ENCODE data around the gene AGAP3. TPM values are rescaled to one million over a fixed set of nuclear protein-coding genes. Genes with fewer than 3 reads are reported as not detected.

AGAP3 gene
- total and polyA plus RNA-seq, 5 donors from 2014 or later, result 1.9 to 24.7 (median 3.0) TPM

- H3K9me3 ChIP-seq (ENCODE audit: control insufficient read depth in 2 of 2, low read length in 2 of 2), result no peaks in the 10 kb centered on the region
- H3K9me3 Mint-ChIP-seq, result no peaks in the 10 kb centered on the region
- H3K36me3 ChIP-seq (ENCODE audit: control insufficient read depth, insufficient read depth, low read length), result peaks cover 3% of the 10 kb centered on the region
- peak overlapping the region in 1 of 3 donors; percentile 62 for H3K27ac Mint-ChIP-seq
- peaks cover 0 to 10% (median 7%) of the 10 kb centered on the region in 4 donors for H3K4me1 Mint-ChIP-seq
- no peak for ATAC-seq (ENCODE audit: low read depth in 2 of 2)
- no peaks in the 10 kb centered on the region for H3K27me3 ChIP-seq (ENCODE audit: control insufficient read depth, insufficient read depth, low read length)
- peaks cover 16% of the 10 kb centered on the region for H3K27me3 Mint-ChIP-seq
- H3K4me3 Mint-ChIP-seq, result no peak overlapping the region
- no peak overlapping the region for H3K27ac ChIP-seq (ENCODE audit: insufficient read depth, low read length, poor library complexity, severe bottlenecking)
- H3K36me3 Mint-ChIP-seq, result peaks cover 14% of the 10 kb centered on the region
- no peak for DNase-seq
- H3K4me1 ChIP-seq (ENCODE audit: control insufficient read depth, insufficient read depth, low read length, poor library complexity, severe bottlenecking), result no peaks in the 10 kb centered on the region
- no peak overlapping the region for H3K4me3 ChIP-seq (ENCODE audit: low read depth, low read length)
These were observed 37.0 kb downstream of the AGAP3 start for GRCh38 chr7:151123158-151123821.

- Histone ChIP-seq H3K27ac (ENCODE audit: insufficient read depth, low read length, poor library complexity, severe bottlenecking) (no peak overlapping the region), H3K36me3 (ENCODE audit: control insufficient read depth, insufficient read depth, low read length) (peaks cover 4% of the 10 kb centered on the region), H3K27me3 (ENCODE audit: control insufficient read depth, insufficient read depth, low read length) (no peaks in the 10 kb centered on the region), H3K4me1 (ENCODE audit: control insufficient read depth, insufficient read depth, low read length, poor library complexity, severe bottlenecking) (no peaks in the 10 kb centered on the region), H3K9me3 (ENCODE audit: control insufficient read depth in 2 of 2, low read length in 2 of 2) (no peaks in the 10 kb centered on the region), H3K4me3 (ENCODE audit: low read depth, low read length) (no peak overlapping the region)
- Mint-ChIP-seq H3K4me3 (no peak overlapping the region), H3K9me3 (no peaks in the 10 kb centered on the region), H3K4me1 (peaks cover 0 to 7% (median 7%) of the 10 kb centered on the region in 4 donors), H3K36me3 (peaks cover 14% of the 10 kb centered on the region), H3K27me3 (peaks cover 14% of the 10 kb centered on the region), H3K27ac (peak overlapping the region in 1 of 3 donors; percentile 62)
- ATAC-seq (ENCODE audit: low read depth in 2 of 2) (peak; percentile 89 to 91), DNase-seq (peak; percentile 69 to 81 (median 77))
These were observed 37.7 kb downstream of the AGAP3 start for GRCh38 chr7:151123822-151124464.

GRCh38 chr7:151124481-151124880, 38.2 kb downstream of the AGAP3 start:
- Histone ChIP-seq H3K4me3 (ENCODE audit: low read depth, low read length) (no peak overlapping the region), H3K27me3 (ENCODE audit: control insufficient read depth, insufficient read depth, low read length) (no peaks in the 10 kb centered on the region), H3K9me3 (ENCODE audit: control insufficient read depth in 2 of 2, low read length in 2 of 2) (no peaks in the 10 kb centered on the region), H3K4me1 (ENCODE audit: control insufficient read depth, insufficient read depth, low read length, poor library complexity, severe bottlenecking) (no peaks in the 10 kb centered on the region), H3K27ac (ENCODE audit: insufficient read depth, low read length, poor library complexity, severe bottlenecking) (no peak overlapping the region), H3K36me3 (ENCODE audit: control insufficient read depth, insufficient read depth, low read length) (peaks cover 4% of the 10 kb centered on the region)
- Mint-ChIP-seq H3K36me3 (peaks cover 14% of the 10 kb centered on the region), H3K4me1 (peaks cover 0 to 7% (median 6%) of the 10 kb centered on the region in 4 donors), H3K4me3 (no peak overlapping the region), H3K27me3 (peaks cover 8% of the 10 kb centered on the region), H3K27ac (no peak overlapping the region), H3K9me3 (no peaks in the 10 kb centered on the region)
- DNase-seq (no peak), ATAC-seq (ENCODE audit: low read depth in 2 of 2) (no peak)

- Histone ChIP-seq H3K4me1 (ENCODE audit: control insufficient read depth, insufficient read depth, low read length, poor library complexity, severe bottlenecking) (no peaks in the 10 kb centered on the region), H3K36me3 (ENCODE audit: control insufficient read depth, insufficient read depth, low read length) (peaks cover 4% of the 10 kb centered on the region), H3K4me3 (ENCODE audit: low read depth, low read length) (no peak overlapping the region), H3K27ac (ENCODE audit: insufficient read depth, low read length, poor library complexity, severe bottlenecking) (no peak overlapping the region), H3K9me3 (ENCODE audit: control insufficient read depth in 2 of 2, low read length in 2 of 2) (no peaks in the 10 kb centered on the region), H3K27me3 (ENCODE audit: control insufficient read depth, insufficient read depth, low read length) (no peaks in the 10 kb centered on the region)
- no peaks in the 10 kb centered on the region for H3K9me3 Mint-ChIP-seq
- H3K4me1 Mint-ChIP-seq, result peaks cover 0 to 7% (median 6%) of the 10 kb centered on the region in 4 donors
- no peak overlapping the region for H3K4me3 Mint-ChIP-seq
- ATAC-seq (ENCODE audit: low read depth in 2 of 2), result no peak
- peaks cover 7% of the 10 kb centered on the region for H3K27me3 Mint-ChIP-seq
- H3K27ac Mint-ChIP-seq, result no peak overlapping the region
- DNase-seq, result no peak
- H3K36me3 Mint-ChIP-seq, result peaks cover 14% of the 10 kb centered on the region
These were observed 38.7 kb downstream of the AGAP3 start for GRCh38 chr7:151124899-151125399.

GRCh38 chr7:151125470-151125845, 39.2 kb downstream of the AGAP3 start:
- no peak overlapping the region for H3K4me3 ChIP-seq (ENCODE audit: low read depth, low read length)
- Mint-ChIP-seq H3K4me3 (no peak overlapping the region), H3K4me1 (peaks cover 0 to 7% (median 6%) of the 10 kb centered on the region in 4 donors), H3K36me3 (peaks cover 12% of the 10 kb centered on the region), H3K9me3 (no peaks in the 10 kb centered on the region), H3K27me3 (peaks cover 7% of the 10 kb centered on the region), H3K27ac (peak overlapping the region in 1 of 3 donors; percentile 93)
- H3K27ac ChIP-seq (ENCODE audit: insufficient read depth, low read length, poor library complexity, severe bottlenecking), result no peak overlapping the region
- no peak for ATAC-seq (ENCODE audit: low read depth in 2 of 2)
- H3K27me3 ChIP-seq (ENCODE audit: control insufficient read depth, insufficient read depth, low read length), result no peaks in the 10 kb centered on the region
- no peak for DNase-seq
- H3K9me3 ChIP-seq (ENCODE audit: control insufficient read depth in 2 of 2, low read length in 2 of 2), result no peaks in the 10 kb centered on the region
- peaks cover 4% of the 10 kb centered on the region for H3K36me3 ChIP-seq (ENCODE audit: control insufficient read depth, insufficient read depth, low read length)
- no peaks in the 10 kb centered on the region for H3K4me1 ChIP-seq (ENCODE audit: control insufficient read depth, insufficient read depth, low read length, poor library complexity, severe bottlenecking)

- Mint-ChIP-seq H3K27me3 (peaks cover 7% of the 10 kb centered on the region), H3K9me3 (no peaks in the 10 kb centered on the region), H3K36me3 (peaks cover 9% of the 10 kb centered on the region), H3K4me3 (no peak overlapping the region), H3K4me1 (peaks cover 0 to 7% (median 6%) of the 10 kb centered on the region in 4 donors), H3K27ac (peak overlapping the region in 1 of 3 donors; percentile 93)
- Histone ChIP-seq H3K4me1 (ENCODE audit: control insufficient read depth, insufficient read depth, low read length, poor library complexity, severe bottlenecking) (no peaks in the 10 kb centered on the region), H3K36me3 (ENCODE audit: control insufficient read depth, insufficient read depth, low read length) (peaks cover 4% of the 10 kb centered on the region), H3K9me3 (ENCODE audit: control insufficient read depth in 2 of 2, low read length in 2 of 2) (no peaks in the 10 kb centered on the region), H3K27ac (ENCODE audit: insufficient read depth, low read length, poor library complexity, severe bottlenecking) (no peak overlapping the region), H3K27me3 (ENCODE audit: control insufficient read depth, insufficient read depth, low read length) (no peaks in the 10 kb centered on the region), H3K4me3 (ENCODE audit: low read depth, low read length) (no peak overlapping the region)
- ATAC-seq (ENCODE audit: low read depth in 2 of 2) (no peak), DNase-seq (no peak)
These were observed 39.7 kb downstream of the AGAP3 start for GRCh38 chr7:151125846-151126481.

- peaks cover 4% of the 10 kb centered on the region for H3K36me3 ChIP-seq (ENCODE audit: control insufficient read depth, insufficient read depth, low read length)
- DNase-seq, result no peak
These were observed 40.3 kb downstream of the AGAP3 start for GRCh38 chr7:151126491-151127137.

More at GRCh38 chr7:151126491-151127137, 40.3 kb downstream of the AGAP3 start:
- H3K9me3 ChIP-seq (ENCODE audit: control insufficient read depth in 2 of 2, low read length in 2 of 2), result no peaks in the 10 kb centered on the region
- H3K4me1 ChIP-seq (ENCODE audit: control insufficient read depth, insufficient read depth, low read length, poor library complexity, severe bottlenecking), result no peaks in the 10 kb centered on the region
- Mint-ChIP-seq H3K27ac (no peak overlapping the region), H3K4me1 (peaks cover 0 to 7% (median 5%) of the 10 kb centered on the region in 4 donors), H3K27me3 (peaks cover 7% of the 10 kb centered on the region), H3K4me3 (no peak overlapping the region), H3K9me3 (no peaks in the 10 kb centered on the region), H3K36me3 (peaks cover 6% of the 10 kb centered on the region)
- ATAC-seq (ENCODE audit: low read depth in 2 of 2), result no peak
- no peak overlapping the region for H3K4me3 ChIP-seq (ENCODE audit: low read depth, low read length)
- no peaks in the 10 kb centered on the region for H3K27me3 ChIP-seq (ENCODE audit: control insufficient read depth, insufficient read depth, low read length)
- no peak overlapping the region for H3K27ac ChIP-seq (ENCODE audit: insufficient read depth, low read length, poor library complexity, severe bottlenecking)
